ENCODE data around the gene PDXDC1.
"Not testable (repeated sequence)": the region's sequence is repeated elsewhere in the genome, so short reads cannot be mapped to it uniquely, and the experiment has no call there.

Gene PDXDC1

DNA sequence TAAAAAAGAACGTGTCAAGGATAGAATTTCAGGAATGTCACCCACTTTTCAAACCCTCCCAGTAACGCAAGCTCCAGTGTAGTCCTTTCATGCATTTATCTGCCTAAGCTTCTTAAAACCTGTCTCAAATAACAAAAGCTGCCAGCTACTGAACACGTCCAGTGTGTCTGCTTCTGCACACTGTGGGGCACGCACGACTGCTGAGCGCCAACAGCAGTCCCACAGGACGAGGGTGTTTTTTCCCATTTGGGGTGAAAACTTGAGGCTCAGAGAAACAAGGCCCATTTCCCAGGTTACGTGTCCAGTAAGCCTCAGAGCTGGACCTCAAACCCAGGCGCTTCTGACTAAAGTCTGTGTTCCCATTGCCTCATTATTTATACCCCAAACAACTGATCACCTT lies 63.9 kb downstream of the PDXDC1 start:
- no peak for DNase-seq

DNA sequence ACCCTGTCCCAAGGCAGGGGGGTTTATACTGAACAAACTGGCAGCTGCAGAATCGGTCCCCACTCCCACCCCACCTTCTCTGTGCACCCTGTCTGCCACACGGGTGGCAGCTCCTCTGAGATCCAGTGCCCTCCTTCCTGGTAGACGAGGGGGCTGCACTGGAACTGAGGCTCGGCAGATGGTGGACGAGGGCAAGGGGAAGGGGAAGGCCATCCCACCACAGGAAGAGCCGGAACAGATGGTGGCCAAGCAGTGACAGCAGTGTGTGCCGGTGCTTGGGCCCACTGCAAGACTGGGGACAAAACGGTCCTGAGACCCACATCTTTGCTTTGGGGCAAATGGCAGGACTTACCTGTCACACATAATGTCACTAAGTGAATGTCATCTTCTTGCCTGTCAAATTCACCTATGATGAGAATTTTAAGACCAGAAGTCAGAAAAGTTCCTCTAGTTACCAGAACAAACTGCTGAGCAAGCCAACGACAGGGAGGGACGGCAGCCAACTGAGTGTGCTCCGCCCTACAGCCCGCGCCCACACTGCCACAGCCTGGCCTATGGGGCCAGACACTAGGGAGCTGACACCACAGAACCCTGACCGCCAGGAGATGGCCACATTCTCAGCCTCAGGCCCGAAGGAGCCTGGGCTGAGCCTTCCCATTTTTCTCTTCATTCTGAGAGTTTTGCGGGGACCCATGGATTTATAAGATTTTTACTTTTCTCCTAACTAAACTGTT lies 66.6 kb downstream of the PDXDC1 start:
- DNase-seq = no peak

GRCh38 chr16:15043344-15043743 lies 68.5 kb downstream of the PDXDC1 start:
- DNase-seq = no peak

DNA sequence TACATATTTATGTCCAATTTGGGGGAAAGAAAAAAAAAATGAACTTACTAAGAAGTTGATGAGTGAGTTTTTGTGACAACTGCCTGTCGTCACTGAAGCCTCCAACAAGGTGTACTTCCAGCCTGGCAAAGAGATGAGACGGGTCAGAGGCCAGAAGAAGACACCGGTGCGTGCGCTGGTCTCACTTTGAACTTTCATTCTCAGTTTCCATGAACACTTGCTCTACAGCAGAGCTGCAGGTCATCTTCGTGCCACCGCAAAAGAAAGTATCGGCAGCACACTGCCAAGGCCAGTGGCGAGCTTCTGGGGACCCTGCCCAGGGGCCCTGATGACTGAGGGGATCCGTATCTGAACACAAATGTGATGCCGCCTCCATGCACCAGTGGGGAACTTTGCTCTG lies 69.5 kb downstream of the PDXDC1 start:
- DNase-seq = no peak

GRCh38 chr16:15045270-15045669 lies 70.4 kb downstream of the PDXDC1 start:
- DNase-seq = not testable (repeated sequence)

DNA sequence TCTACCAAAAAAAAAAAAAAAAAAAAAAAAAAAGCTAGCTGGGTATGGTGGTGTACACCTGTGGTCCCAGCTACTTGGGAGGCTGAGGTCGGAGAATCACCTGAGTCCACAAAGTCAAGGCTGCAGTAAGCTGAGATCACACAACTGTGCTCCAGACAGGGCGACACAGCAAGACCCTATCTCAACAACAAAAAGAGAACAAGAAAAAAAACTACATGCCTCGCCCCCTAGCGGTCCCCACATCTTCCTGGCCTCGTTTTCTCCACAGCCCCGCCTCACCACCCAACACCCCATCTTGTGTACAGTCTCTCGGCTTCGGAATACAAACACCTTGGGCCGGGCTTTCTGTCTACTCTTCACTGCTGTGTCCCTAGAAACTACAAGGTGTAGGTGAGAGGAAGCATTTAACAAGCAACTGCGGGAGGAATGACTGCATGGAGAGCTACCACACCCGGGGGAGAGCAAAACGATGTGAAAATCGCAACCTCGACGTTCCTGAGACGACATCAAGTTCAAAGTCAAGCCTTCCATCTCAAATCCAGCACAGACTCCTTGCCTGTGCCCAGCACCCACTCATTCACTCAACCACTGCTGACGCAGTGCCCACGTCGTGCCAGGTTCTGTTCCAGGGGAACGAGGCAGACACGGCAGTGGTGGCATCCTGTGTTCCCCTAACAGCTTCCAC lies 72.0 kb downstream of the PDXDC1 start:
- no peak for DNase-seq

GRCh38 chr16:15049581-15050180 lies 74.9 kb downstream of the PDXDC1 start:
- no peak for DNase-seq

- DNase-seq = not testable (repeated sequence)
Measured at GRCh38 chr16:15050440-15050839, 75.6 kb downstream of the PDXDC1 start.

- DNase-seq = no peak
Measured at GRCh38 chr16:15051387-15051951, 76.6 kb downstream of the PDXDC1 start.

DNA sequence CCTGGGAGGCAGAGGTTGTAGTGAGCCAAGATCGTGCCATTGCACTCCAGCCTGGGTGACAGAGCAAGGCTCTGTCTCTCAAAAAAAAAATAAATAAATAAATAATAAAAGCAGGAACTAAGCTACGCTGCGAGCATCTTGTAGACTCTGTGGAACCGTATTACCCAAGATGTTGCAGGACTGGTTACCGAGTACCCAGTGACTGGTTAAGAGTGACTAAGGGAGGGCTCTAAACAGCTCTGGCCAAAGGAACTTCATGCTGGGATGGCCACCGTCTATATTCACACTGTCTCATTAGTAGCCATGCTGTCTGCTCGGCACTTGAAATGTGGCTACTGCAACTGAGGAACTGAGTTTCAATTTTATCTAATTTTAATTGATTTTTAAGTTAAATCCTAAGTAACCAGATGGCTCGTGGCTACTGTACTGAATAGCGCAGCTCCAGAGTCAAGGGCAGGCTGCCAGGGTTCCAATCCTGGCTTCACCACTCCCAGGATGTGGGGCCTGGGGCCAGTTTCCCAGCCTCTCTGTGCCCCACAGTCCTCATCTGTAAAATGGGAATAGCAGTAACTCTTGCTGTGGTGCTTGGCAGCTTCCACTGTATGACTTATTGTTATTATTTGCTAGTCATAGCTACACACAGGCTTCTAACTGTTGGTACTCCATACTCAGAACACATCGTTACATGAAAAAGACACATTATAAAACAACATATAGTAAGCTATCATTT lies 78.1 kb downstream of the PDXDC1 start:
- no peak for DNase-seq

DNA sequence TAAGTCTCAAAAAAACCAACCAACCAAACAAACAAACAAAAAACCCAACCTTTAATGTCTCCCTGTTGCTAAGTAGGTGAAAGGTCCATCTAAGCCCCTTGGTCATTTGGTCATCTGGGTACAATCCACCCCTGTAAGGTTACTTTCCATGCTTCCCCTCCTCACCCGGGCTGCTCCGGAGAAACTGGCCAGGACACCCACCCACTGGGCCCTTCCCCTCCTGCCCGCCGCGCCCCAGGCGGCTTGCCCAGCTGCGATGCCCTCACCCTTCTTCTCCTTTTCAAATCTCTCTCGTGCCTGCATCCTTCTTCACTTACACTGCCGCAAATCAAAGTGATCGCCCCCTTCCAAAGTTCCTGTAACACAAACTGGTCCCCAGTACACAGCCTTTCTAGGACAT lies 79.1 kb downstream of the PDXDC1 start:
- DNase-seq = no peak

DNA sequence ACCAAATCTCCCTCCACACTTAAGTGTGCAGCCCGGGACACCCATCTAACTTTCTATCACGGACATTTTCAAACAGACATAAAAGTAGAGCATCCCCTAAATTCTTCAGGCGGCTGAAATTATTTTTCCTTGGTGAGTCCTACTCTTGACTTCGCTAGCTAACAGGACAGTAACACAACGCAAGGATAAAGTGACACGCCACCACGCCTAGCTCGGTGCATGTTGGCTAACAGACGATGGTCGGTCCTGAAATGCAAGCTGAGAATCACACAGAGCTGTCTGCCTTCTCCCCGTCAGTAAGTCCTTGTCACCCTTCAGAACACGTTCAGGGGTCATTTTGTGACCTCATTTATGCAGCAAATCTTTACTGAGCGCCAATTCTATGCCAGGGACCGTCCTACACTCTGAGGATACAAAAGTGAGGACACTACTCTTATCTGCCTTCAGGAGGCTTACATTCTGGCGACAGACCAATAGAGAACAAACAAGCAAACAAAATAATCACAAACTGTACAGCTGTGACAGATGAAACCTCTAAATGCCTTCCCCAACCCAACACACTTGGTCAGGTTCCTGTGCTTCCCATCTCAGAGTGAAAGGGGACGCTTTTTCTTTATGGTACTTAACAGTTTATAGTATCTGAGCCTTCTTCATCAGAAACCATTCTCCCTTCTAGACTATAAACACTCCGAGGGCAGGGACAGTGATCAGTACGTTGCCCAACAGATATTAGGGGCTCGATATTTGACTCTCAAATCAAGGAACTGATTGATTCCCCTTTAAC lies 79.7 kb downstream of the PDXDC1 start:
- no peak for DNase-seq

- DNase-seq = no peak
Measured at GRCh38 chr16:15055141-15056053, 80.6 kb downstream of the PDXDC1 start.

- DNase-seq = no peak
Measured at GRCh38 chr16:15057681-15058417, 83.0 kb downstream of the PDXDC1 start.

GRCh38 chr16:15059324-15059723 lies 84.5 kb downstream of the PDXDC1 start:
- DNase-seq = no peak

DNA sequence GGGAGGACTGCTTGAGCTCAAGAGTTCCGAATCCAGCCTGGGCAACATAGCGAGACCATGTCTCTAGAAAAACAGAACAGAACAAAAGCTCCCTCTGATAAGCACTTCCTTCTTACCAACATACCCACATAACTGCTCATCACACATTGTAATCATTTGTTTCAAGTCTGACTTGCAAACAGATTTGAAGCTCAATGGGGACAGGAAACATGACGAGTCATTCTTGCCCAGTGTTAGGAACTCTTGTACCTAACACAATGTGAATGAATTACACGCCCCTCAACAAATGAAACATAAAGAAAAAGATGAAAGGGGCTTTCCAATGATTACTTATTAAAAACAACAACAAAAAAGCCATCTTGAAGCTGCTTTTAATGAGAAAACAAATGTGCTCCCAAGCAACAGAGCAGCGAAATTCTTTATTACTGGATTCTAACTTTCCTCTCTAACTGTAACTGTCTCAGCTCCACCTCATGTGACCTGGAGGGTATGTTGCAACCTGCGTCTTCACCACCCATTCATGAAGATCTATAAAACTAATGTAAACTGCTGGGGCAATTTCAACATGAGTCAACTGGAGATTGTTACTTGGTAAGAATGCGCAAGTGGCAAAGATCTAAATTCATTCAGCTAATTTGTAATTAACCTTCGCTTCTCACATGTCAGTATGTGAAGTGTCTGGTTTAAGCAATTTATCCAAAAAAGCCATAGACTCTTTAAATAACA lies 87.4 kb downstream of the PDXDC1 start:
- not testable (repeated sequence) for DNase-seq

- not testable (repeated sequence) for DNase-seq
Measured at GRCh38 chr16:15065961-15066360, 91.1 kb downstream of the PDXDC1 start.

DNA sequence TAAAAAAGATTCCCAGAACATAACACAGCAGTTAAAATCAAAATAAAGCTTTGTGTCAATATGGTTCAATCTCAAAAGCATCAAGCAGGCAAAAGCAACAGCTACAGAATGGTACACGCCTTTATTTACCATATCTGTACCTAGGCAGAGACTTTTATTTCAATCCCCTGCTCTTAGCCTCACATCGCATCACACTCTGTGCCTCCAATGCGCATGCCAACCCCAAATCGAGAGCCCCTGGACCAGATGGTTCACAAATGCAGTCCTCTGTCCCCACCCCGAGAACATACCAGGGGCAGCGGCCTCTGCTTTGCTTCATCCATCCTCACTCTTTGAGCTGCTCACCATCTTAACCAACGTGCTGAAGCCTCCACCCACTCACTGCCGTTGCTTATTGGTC lies 91.9 kb downstream of the PDXDC1 start:
- DNase-seq = not testable (repeated sequence)

DNA sequence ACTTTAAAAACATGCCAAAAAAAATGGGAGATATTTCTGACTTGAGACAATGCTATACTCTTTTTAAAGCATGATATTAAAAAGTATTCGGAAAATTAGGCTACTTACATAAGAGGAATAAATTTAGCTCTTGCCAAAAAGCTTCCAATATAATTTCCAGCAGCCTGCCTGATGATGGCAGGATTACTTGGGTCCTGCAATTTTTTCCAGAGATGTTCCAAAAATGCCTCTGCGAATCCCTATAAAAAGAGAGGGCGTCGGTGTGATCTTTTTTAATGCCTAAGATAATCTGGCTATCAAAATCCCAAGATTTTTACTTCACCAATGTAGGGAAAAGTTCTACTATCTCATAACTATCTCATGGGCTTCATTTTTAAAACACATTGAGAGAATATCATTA lies 96.2 kb downstream of the PDXDC1 start:
- not testable (repeated sequence) for DNase-seq

Data from NCI-H1417 treated with DMSO at 0.1 percent for 48 hours (cell line).